ENCODE measurements around the gene ALG2.

The ALG2 gene

DNA sequence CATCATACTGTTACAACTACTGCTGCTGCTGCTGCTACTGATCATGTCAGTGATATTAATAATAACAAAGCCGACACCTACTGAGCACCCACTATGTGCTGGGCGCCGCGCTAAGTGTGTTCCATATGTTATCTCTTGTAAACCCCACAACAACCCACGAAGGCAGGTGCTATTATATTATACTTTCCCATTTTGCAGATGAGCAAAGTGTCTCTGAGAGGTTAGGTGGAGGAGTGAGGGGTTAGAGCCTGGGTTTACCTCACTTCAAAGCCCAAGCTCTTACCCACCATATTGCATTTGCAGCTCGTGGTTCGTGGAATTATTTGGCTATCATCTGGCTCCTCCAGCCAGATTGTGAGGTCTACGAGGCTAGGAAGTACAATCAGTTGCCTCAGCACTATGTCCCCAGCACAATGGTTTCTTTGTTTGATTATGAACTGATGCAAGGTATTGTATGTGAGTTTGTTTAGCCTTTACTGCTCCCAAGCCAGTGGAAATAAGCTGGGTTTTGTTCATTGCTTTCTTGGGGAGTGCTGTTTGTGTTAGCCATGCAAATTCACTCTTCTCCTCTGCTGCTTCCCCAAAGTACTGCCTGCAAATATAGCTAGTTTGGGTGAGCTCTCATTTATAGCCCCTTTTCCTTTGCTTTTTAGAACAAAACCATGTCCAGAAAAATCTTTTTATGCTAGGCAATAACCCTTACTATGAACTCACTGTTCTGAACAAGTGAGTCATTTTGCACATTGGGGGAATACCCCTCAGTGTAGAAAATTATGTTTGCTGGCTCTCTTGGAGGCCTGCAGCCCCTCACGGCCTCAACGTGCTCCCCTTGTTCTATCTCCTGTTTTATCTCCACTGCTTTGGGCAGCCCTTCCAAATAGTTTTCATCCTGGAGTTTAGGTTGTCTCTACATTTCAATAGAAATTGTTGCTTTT is 47.9 kb downstream of the ALG2 start:
- Mint-ChIP-seq H3K36me3 (ENCODE audit: insufficient read depth) (no peaks in the 10 kb centered on the region), H3K9me3 (no peaks in the 10 kb centered on the region), H3K27ac (ENCODE audit: low read depth) (no peak overlapping the region), H3K27me3 (peaks cover 26% of the 10 kb centered on the region), H3K4me3 (no peak overlapping the region), H3K4me1 (no peaks in the 10 kb centered on the region)
- ATAC-seq (replicated peaks; ENCODE audit: extremely low read depth, poor library complexity, severe bottlenecking) (no peak), DNase-seq (ENCODE audit: low spot score in 2 of 2) (no peak)

- H3K4me3 Mint-ChIP-seq = no peak overlapping the region
- H3K4me1 Mint-ChIP-seq = peaks cover 13% of the 10 kb centered on the region
- no peaks in the 10 kb centered on the region for H3K9me3 Mint-ChIP-seq
- H3K36me3 Mint-ChIP-seq (ENCODE audit: insufficient read depth) = no peaks in the 10 kb centered on the region
- ATAC-seq (replicated peaks; ENCODE audit: extremely low read depth, poor library complexity, severe bottlenecking) (no peak), DNase-seq (ENCODE audit: low spot score in 2 of 2) (no peak)
- H3K27me3 Mint-ChIP-seq = peaks cover 26% of the 10 kb centered on the region
- H3K27ac Mint-ChIP-seq (ENCODE audit: low read depth) = no peak overlapping the region
Measured at GRCh38 chr9:99172124-99173091, 49.3 kb downstream of the ALG2 start.

DNA sequence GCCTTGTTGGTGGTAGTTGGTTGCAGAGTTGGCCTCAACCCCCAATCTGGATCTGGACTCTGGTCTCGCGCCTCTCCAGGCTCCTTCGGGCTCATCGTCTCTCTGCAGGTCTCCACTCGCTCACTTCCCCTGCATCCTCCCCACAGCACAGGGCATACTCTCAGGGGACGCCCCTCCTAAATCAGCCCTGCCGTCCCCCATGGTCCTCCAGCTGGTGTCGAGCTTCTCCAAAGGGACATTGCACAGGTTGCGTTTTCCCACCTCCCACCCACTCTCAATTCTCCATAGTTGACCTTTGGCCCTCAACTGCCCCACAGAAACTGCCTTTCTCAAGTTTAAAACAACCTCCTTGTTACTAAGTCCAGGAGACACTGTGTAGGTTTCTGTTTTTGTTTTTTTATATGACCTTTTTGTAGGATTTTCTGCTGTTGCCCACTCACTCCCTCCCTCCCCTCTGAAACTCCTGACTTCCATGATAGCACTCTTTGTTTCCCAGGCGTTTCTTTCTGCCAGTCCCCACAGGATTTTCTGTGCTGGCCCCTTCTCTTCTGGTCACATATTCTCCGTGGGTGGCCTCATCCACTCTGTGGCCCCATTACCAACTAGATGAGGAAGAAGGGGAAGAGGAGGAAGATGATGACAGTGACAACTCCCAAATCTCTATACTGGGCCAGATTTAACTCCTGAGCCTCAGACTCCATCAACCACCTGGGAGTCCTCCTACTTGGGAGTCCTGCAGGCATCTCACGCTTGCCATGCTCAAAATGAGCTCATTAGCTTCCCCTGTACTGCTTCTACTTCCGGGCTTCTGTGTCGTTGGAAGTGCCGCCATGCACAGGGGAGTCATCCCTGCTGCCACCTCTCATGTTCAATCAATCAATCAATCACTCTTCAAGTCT is 50.3 kb downstream of the ALG2 start:
- H3K4me3 Mint-ChIP-seq = no peak overlapping the region
- H3K27me3 Mint-ChIP-seq = peaks cover 26% of the 10 kb centered on the region
- no peak for ATAC-seq (replicated peaks; ENCODE audit: extremely low read depth, poor library complexity, severe bottlenecking)
- no peak overlapping the region for H3K27ac Mint-ChIP-seq (ENCODE audit: low read depth)
- H3K9me3 Mint-ChIP-seq = no peaks in the 10 kb centered on the region
- peaks cover 13% of the 10 kb centered on the region for H3K4me1 Mint-ChIP-seq
- H3K36me3 Mint-ChIP-seq (ENCODE audit: insufficient read depth) = no peaks in the 10 kb centered on the region
- no peak for DNase-seq (ENCODE audit: low spot score in 2 of 2)

DNA sequence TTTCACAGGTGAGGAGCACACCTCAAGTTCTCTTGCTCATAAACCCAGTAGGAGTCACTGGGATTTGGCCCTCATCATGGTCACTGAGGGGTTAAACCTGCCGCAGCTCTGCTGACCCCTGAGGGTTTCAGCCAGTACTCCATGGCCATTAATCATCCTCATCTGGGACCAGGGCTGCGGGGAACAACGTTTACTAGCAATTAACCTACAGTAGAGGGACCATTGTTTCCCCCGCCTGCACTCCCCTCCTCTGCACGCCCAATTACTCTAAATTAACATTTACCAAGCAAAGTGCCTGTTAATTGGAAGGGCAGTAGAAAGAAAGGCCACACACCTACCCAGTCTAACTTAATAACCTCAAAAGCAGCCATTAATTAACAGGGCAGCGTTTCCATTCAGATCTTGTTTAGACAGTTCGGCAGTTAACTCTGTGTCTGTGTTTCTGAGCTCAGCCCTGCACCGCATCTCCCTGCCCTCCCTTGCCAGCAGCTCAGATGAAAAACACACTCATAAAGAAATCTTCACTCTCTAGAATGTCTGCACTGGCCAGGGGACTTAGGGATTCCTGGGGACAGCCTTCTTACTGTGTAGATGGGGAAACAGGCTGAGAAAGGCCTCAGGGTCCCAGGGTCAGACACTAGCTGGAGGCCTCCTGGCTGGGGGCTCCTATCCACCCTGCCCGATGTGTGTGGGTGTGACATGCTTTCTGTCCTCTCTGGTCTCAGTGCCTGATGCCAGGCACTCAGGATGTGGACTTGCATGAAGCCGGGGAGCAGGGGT is 51.6 kb downstream of the ALG2 start:
- peaks cover 26% of the 10 kb centered on the region for H3K27me3 Mint-ChIP-seq
- H3K4me3 Mint-ChIP-seq = no peak overlapping the region
- peaks cover 13% of the 10 kb centered on the region for H3K4me1 Mint-ChIP-seq
- H3K27ac Mint-ChIP-seq (ENCODE audit: low read depth) = no peak overlapping the region
- no peak for DNase-seq (ENCODE audit: low spot score in 2 of 2)
- H3K9me3 Mint-ChIP-seq = no peaks in the 10 kb centered on the region
- no peaks in the 10 kb centered on the region for H3K36me3 Mint-ChIP-seq (ENCODE audit: insufficient read depth)
- ATAC-seq (replicated peaks; ENCODE audit: extremely low read depth, poor library complexity, severe bottlenecking) = no peak

DNA sequence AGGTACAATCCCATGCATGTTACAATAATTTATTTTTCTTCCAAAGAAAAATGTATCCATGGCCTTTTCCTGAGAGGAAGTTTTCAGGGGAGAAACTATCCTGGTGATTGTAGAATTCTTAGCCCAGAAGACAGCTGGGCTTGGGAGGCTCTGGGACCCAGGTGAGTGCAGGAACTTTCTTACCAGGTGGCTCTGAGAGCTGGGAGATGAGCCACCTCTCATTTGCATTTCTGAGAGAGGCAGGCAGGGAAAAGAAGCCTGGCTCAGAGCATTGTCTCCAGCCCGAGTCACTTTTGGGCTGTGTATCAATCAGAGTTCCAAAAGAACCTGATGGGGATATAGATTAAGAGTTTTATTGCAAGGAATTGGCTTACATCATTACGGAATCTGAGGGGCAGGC is 52.7 kb downstream of the ALG2 start:
- no peak overlapping the region for H3K27ac Mint-ChIP-seq (ENCODE audit: low read depth)
- ATAC-seq (replicated peaks; ENCODE audit: extremely low read depth, poor library complexity, severe bottlenecking) = no peak
- H3K4me1 Mint-ChIP-seq = peaks cover 13% of the 10 kb centered on the region
- H3K9me3 Mint-ChIP-seq = no peaks in the 10 kb centered on the region
- peaks cover 26% of the 10 kb centered on the region for H3K27me3 Mint-ChIP-seq
- no peaks in the 10 kb centered on the region for H3K36me3 Mint-ChIP-seq (ENCODE audit: insufficient read depth)
- H3K4me3 Mint-ChIP-seq = no peak overlapping the region
- no peak for DNase-seq (ENCODE audit: low spot score in 2 of 2)

GRCh38 chr9:99167694-99168093 is 54.0 kb downstream of the ALG2 start:
- ATAC-seq (replicated peaks; ENCODE audit: extremely low read depth, poor library complexity, severe bottlenecking) (no peak), DNase-seq (ENCODE audit: low spot score in 2 of 2) (no peak)
- peaks cover 26% of the 10 kb centered on the region for H3K27me3 Mint-ChIP-seq
- no peak overlapping the region for H3K4me3 Mint-ChIP-seq
- H3K4me1 Mint-ChIP-seq = peaks cover 15% of the 10 kb centered on the region
- H3K36me3 Mint-ChIP-seq (ENCODE audit: insufficient read depth) = peaks cover 1% of the 10 kb centered on the region
- H3K27ac Mint-ChIP-seq (ENCODE audit: low read depth) = no peak overlapping the region
- no peaks in the 10 kb centered on the region for H3K9me3 Mint-ChIP-seq

DNA sequence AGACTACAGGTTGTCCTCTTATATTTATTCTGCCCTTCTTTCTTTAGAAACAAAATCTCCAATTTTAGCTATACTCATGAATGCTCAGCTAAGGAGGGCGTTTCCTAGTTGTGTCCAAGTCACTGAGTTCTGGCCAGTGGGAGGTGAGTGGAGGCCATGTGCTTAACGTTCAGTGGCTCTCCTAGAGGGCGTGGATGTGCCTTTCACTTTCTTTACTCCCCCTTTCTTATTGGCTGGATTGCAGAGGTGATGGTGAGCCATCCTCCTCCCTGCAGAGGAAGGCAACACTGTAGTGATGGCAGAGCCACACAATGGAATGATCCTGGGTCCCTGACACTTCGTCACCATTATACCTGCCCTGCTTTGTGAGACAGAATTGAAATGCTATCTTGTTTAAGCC is 54.6 kb downstream of the ALG2 start:
- no peak overlapping the region for H3K27ac Mint-ChIP-seq (ENCODE audit: low read depth)
- peaks cover 1% of the 10 kb centered on the region for H3K36me3 Mint-ChIP-seq (ENCODE audit: insufficient read depth)
- no peaks in the 10 kb centered on the region for H3K9me3 Mint-ChIP-seq
- DNase-seq (ENCODE audit: low spot score in 2 of 2) (no peak), ATAC-seq (replicated peaks; ENCODE audit: extremely low read depth, poor library complexity, severe bottlenecking) (no peak)
- peaks cover 22% of the 10 kb centered on the region for H3K27me3 Mint-ChIP-seq
- H3K4me1 Mint-ChIP-seq = peaks cover 17% of the 10 kb centered on the region
- no peak overlapping the region for H3K4me3 Mint-ChIP-seq
